KMS-11 (cell line): ENCODE data around the gene SLC22A31.

Source experiments
- H2AFZ ChIP-seq: fragments of 200-600 bp; sonication (generic); 2 replicates; pipeline ENCODE4 v1.6.1; 2016; ENCODE audit warnings: antibody characterized with exemption, mixed run types, low read depth
- H3K27ac ChIP-seq: fragments of 200-600 bp; sonication (generic); 2 replicates; pipeline ENCODE4 v1.6.1; 2016; ENCODE audit warnings: mild to moderate bottlenecking, mixed run types
- H3K27me3 ChIP-seq: fragments of 200-600 bp; sonication (generic); 2 replicates; pipeline ENCODE4 v1.6.1; 2017; ENCODE audit warnings: mild to moderate bottlenecking, low read depth, mixed run types, moderate library complexity; ENCODE audit not compliant: insufficient read depth
- H3K36me3 ChIP-seq: fragments of 200-600 bp; sonication (generic); 2 replicates; pipeline ENCODE4 v1.6.1; 2017; ENCODE audit warnings: mild to moderate bottlenecking, mixed run types; ENCODE audit not compliant: insufficient read depth
- H3K4me1 ChIP-seq: fragments of 200-600 bp; sonication (generic); 2 replicates; pipeline ENCODE4 v1.6.1; 2016; ENCODE audit warnings: mild to moderate bottlenecking, low read depth, mixed run types; ENCODE audit not compliant: poor library complexity, severe bottlenecking
- H3K4me2 ChIP-seq: fragments of 200-600 bp; sonication (generic); 2 replicates; pipeline ENCODE4 v1.7.0; 2016; ENCODE audit warnings: mild to moderate bottlenecking, mixed run types
- H3K4me3 ChIP-seq: fragments of 200-600 bp; sonication (generic); IDR thresholded peaks from 2 replicates; pipeline ENCODE4 v1.6.1; 2017; ENCODE audit warnings: low read depth, low read length, mixed read lengths; ENCODE audit not compliant: insufficient read depth
- H3K79me2 ChIP-seq: fragments of 200-600 bp; sonication (generic); 2 replicates; pipeline ENCODE4 v1.6.1; 2016; ENCODE audit warnings: low read depth, mixed run types; ENCODE audit not compliant: insufficient read depth
- H3K9ac ChIP-seq: fragments of 200-600 bp; sonication (generic); 2 replicates; pipeline ENCODE4 v1.6.1; 2016; ENCODE audit warnings: mild to moderate bottlenecking, mixed run types
- H4K20me1 ChIP-seq: fragments of 200-600 bp; sonication (generic); 2 replicates; pipeline ENCODE4 v1.6.1; 2016; ENCODE audit warnings: mild to moderate bottlenecking, mixed run types; ENCODE audit not compliant: insufficient read depth
- CTCF ChIP-seq: fragments of 200-600 bp; sonication (generic); conservative IDR thresholded peaks from 2 replicates; pipeline ENCODE4 v1.6.1; 2017; ENCODE audit warnings: low read depth, mild to moderate bottlenecking, antibody characterized with exemption, low read length, moderate library complexity, mixed read lengths

The SLC22A31 gene

GRCh38 chr16:89150090-89150835, 50.1 kb downstream of the SLC22A31 start:
- Histone ChIP-seq H3K4me2 (no peak overlapping the region), H2AFZ (no peak overlapping the region), H4K20me1 (no peaks in the 10 kb centered on the region), H3K4me3 (no peak overlapping the region), H3K27ac (no peak overlapping the region), H3K27me3 (no peaks in the 10 kb centered on the region), H3K9ac (no peak overlapping the region), H3K79me2 (no peaks in the 10 kb centered on the region), H3K36me3 (no peaks in the 10 kb centered on the region), H3K4me1 (no peaks in the 10 kb centered on the region)
- no peak for TF ChIP-seq CTCF

GRCh38 chr16:89149386-89149785, 51.0 kb downstream of the SLC22A31 start:
- Histone ChIP-seq H3K36me3 (no peaks in the 10 kb centered on the region), H2AFZ (no peak overlapping the region), H3K27ac (no peak overlapping the region), H3K27me3 (no peaks in the 10 kb centered on the region), H3K4me3 (no peak overlapping the region), H4K20me1 (no peaks in the 10 kb centered on the region), H3K4me2 (no peak overlapping the region), H3K79me2 (no peaks in the 10 kb centered on the region), H3K4me1 (no peaks in the 10 kb centered on the region), H3K9ac (no peak overlapping the region)
- TF ChIP-seq CTCF, result no peak

GRCh38 chr16:89147085-89147817, 53.1 kb downstream of the SLC22A31 start:
- no peak overlapping the region for H3K4me3 ChIP-seq
- H3K79me2 ChIP-seq, result no peaks in the 10 kb centered on the region
- no peak overlapping the region for H3K27ac ChIP-seq
- no peak overlapping the region for H3K9ac ChIP-seq
- no peaks in the 10 kb centered on the region for H3K4me1 ChIP-seq
- TF ChIP-seq CTCF, result no peak
- H3K27me3 ChIP-seq, result no peaks in the 10 kb centered on the region
- H2AFZ ChIP-seq, result no peak overlapping the region
- no peaks in the 10 kb centered on the region for H3K36me3 ChIP-seq
- H3K4me2 ChIP-seq, result no peak overlapping the region
- H4K20me1 ChIP-seq, result no peaks in the 10 kb centered on the region

DNA sequence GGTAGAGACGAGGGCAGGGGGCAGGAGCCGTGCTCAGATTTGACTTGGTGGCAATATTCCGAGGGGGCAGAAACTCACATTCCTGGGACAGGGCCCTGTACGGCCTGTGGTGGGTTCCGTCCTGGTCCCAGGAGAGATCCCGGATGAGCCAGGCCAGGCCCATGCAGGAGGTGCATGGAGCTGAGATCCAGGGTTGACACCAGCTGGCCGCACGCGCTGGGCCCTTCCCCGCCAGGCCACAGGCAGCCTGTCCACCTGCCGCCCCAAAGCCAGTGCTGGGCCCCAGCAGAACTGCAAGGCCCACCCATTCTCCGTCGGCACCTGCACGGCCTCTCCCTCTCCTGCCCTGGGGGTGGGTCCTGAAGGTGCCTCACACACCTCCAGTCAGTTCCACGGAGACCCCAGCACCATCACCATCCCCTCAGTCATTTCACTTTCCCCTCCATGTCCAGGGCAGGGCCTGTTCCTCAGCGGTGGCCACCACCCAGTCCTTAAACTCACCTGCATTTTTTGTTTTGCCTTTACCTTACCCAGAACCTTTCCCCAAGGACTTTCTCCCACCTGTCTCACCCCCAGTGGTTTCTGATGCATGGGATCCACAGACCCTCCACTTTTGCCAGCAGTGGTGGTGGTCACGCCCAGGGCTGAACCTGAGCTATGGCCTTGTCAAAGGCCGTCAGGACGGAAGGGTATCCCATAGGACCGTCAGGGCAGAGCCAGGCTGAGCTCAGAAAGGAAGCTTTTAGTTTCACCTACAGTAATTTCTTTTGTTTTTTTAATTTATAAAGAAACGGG, 53.9 kb downstream of the SLC22A31 start:
- Histone ChIP-seq H3K4me3 (no peak overlapping the region), H2AFZ (no peak overlapping the region), H3K27me3 (no peaks in the 10 kb centered on the region), H3K4me1 (no peaks in the 10 kb centered on the region), H3K36me3 (no peaks in the 10 kb centered on the region), H3K9ac (no peak overlapping the region), H4K20me1 (no peaks in the 10 kb centered on the region), H3K4me2 (no peak overlapping the region), H3K79me2 (no peaks in the 10 kb centered on the region), H3K27ac (no peak overlapping the region)
- TF ChIP-seq CTCF, result no peak
